K562 (cell line): Measurements from ENCODE around the gene ZNF155. TPM values are rescaled to one million over a fixed set of nuclear protein-coding genes. Genes with fewer than 3 reads are reported as not detected.

Experiments
- AFF1 ChIP-seq, 2 experiments: fragments of 450-650 bp; IDR thresholded peaks; 2 replicates each; pipeline ENCODE4 v1.6.1; 2018; ENCODE audit warnings: mild to moderate bottlenecking in 2 of 2, low read depth in 1 of 2; ENCODE audit not compliant: partially characterized antibody in 2 of 2
- CTCFL ChIP-seq: IDR thresholded peaks from 2 replicates; pipeline ENCODE4 v1.6.1; 2011; ENCODE audit warnings: borderline replicate concordance, low read depth, mild to moderate bottlenecking, moderate library complexity, low read length; ENCODE audit not compliant: insufficient read depth, poor library complexity, severe bottlenecking
- HDAC3 ChIP-seq: fragments of 450-650 bp; IDR thresholded peaks from 2 replicates; pipeline ENCODE4 v1.6.1; 2018; ENCODE audit warnings: borderline replicate concordance, mild to moderate bottlenecking, moderate library complexity; ENCODE audit not compliant: partially characterized antibody
- MLLT1 ChIP-seq, 2 experiments: fragments of 450-650 bp; IDR thresholded peaks; 2 replicates each; pipeline ENCODE4 v1.6.1; 2016
- PHF20 ChIP-seq: fragments of 450-650 bp; IDR thresholded peaks from 2 replicates; pipeline ENCODE4 v1.6.1; 2018; ENCODE audit not compliant: partially characterized antibody
- POLR2G ChIP-seq: fragments of 200-400 bp; formaldehyde crosslinking; IDR thresholded peaks from 2 replicates; pipeline ENCODE4 v1.6.1; 2017; ENCODE audit warnings: low read depth, mild to moderate bottlenecking, antibody characterized with exemption, low read length, moderate library complexity
- THAP12 ChIP-seq: fragments of 250-450 bp; sonication (Bioruptor Pico); IDR thresholded peaks from 2 replicates; pipeline ENCODE4 v1.9.0; 2021; ENCODE audit warnings: mild to moderate bottlenecking, inconsistent platforms
- U2AF2 ChIP-seq: fragments of 200-400 bp; formaldehyde crosslinking; optimal IDR thresholded peaks from 2 replicates; pipeline ENCODE3; 2017; ENCODE audit warnings: low read depth, mild to moderate bottlenecking, low read length
- ZNF766 ChIP-seq: fragments of 200-800 bp; sonication (Bioruptor generic); conservative IDR thresholded peaks from 2 replicates; pipeline ENCODE4 v1.6.1; 2016; ENCODE audit warnings: missing genetic modification characterization, missing compliant biosample characterization
- polyA plus RNA-seq, 8 experiments: library from polyadenylated mRNA; depleted of rRNA in 4 of 8; stranded (reverse) in 5 of 8; unstranded in 3 of 8; fragments of >200 nt; fragmentation: Nextera tagmentation in 2 of 8; fragmentation: Illumina TruSeq in 1 of 8; extraction: Ambion mirVana in 2 of 8; extraction: Trizol in 1 of 8; gene quantifications; 2 replicates each; pipeline versions ENCODE4 v1.2.1 to v1.2.3, GENCODE V29; 2011 to 2014; ENCODE audit warnings: inconsistent platforms in 1 of 8, missing spikeins in 1 of 8
- total RNA-seq, 7 experiments: library from RNA; depleted of rRNA in 6 of 7; stranded (reverse); fragments of >200 nt in 6 of 7; fragmentation: Illumina TruSeq in 2 of 7; extraction: Trizol in 2 of 7; gene quantifications; 2 replicates each; pipeline versions ENCODE4 v1.2.1 to v1.2.3, GENCODE V29; 2011 to 2021; ENCODE audit warnings: low replicate concordance in 1 of 7
- TF ChIP-seq, protein P1 (sequence below): sonication (generic); formaldehyde crosslinking; IDR thresholded peaks from 2 replicates; pipeline ENCODE4 v1.8.0; 2022; ENCODE audit warnings: mild to moderate bottlenecking, missing genetic modification reagents
- TF ChIP-seq, protein P2 (sequence below): sonication (generic); formaldehyde crosslinking; IDR thresholded peaks from 2 replicates; pipeline ENCODE4 v1.8.0; 2023; ENCODE audit warnings: mild to moderate bottlenecking, missing genetic modification reagents

The ZNF155 gene
- total and polyA plus RNA-seq, 9 of the 15 experiments (the other 6 are each of a cell fraction or from before 2014, with no cell fraction given): 0.09 to 0.76 (median 0.37) TPM

GRCh38 chr19:43950834-43951645 lies 32.9 kb upstream of the ZNF155 start, which contains the start of gene ZNF221 (continued):
- no peak for TF ChIP-seq THAP12
- TF ChIP-seq, protein P1, sequence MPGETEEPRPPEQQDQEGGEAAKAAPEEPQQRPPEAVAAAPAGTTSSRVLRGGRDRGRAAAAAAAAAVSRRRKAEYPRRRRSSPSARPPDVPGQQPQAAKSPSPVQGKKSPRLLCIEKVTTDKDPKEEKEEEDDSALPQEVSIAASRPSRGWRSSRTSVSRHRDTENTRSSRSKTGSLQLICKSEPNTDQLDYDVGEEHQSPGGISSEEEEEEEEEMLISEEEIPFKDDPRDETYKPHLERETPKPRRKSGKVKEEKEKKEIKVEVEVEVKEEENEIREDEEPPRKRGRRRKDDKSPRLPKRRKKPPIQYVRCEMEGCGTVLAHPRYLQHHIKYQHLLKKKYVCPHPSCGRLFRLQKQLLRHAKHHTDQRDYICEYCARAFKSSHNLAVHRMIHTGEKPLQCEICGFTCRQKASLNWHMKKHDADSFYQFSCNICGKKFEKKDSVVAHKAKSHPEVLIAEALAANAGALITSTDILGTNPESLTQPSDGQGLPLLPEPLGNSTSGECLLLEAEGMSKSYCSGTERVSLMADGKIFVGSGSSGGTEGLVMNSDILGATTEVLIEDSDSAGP (CRISPR knock-in tag): no peak
- peak; percentile 60 to 95 for TF ChIP-seq AFF1 (IDR thresholded peaks at IDR 0.05; ENCODE audit: low read depth in 1 of 2, partially characterized antibody in 2 of 2)
- TF ChIP-seq PHF20: no peak
- no peak for TF ChIP-seq CTCFL
- TF ChIP-seq HDAC3: no peak
- no peak for TF ChIP-seq U2AF2
- TF ChIP-seq MLLT1 (IDR thresholded peaks at IDR 0.05): peak in 1 of 2 experiments; percentile 65; a peak in 1 of 4 replicates
- TF ChIP-seq, protein P2, sequence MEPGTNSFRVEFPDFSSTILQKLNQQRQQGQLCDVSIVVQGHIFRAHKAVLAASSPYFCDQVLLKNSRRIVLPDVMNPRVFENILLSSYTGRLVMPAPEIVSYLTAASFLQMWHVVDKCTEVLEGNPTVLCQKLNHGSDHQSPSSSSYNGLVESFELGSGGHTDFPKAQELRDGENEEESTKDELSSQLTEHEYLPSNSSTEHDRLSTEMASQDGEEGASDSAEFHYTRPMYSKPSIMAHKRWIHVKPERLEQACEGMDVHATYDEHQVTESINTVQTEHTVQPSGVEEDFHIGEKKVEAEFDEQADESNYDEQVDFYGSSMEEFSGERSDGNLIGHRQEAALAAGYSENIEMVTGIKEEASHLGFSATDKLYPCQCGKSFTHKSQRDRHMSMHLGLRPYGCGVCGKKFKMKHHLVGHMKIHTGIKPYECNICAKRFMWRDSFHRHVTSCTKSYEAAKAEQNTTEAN (CRISPR knock-in tag): no peak
- peak; percentile 77; the same call in 1 of the 2 replicates for TF ChIP-seq ZNF766 (CRISPR knock-in tag)
- TF ChIP-seq POLR2G: no peak
